PFSK-1 (cell line): ENCODE data around the gene NRAP.

Source experiments
- FOXP2 ChIP-seq: optimal IDR thresholded peaks from 2 replicates; pipeline ENCODE3; 2011; ENCODE audit warnings: borderline replicate concordance, control low read depth, inconsistent platforms; ENCODE audit not compliant: insufficient read depth; ENCODE audit errors: extremely low read length, extremely low read depth
- POLR2AphosphoS5 ChIP-seq: IDR thresholded peaks from 2 replicates; pipeline ENCODE4 v1.6.1; 2012; ENCODE audit warnings: low read depth, mild to moderate bottlenecking, control low read depth, low read length, moderate library complexity
- REST ChIP-seq, 2 experiments: IDR thresholded peaks; 2 replicates each; pipeline versions ENCODE4 v1.6.1 to v1.8.0; 2011 to 2012; ENCODE audit warnings: low read depth in 2 of 2, low read length in 2 of 2, control low read depth in 1 of 2, inconsistent platforms in 1 of 2, mild to moderate bottlenecking in 1 of 2, moderate library complexity in 1 of 2; ENCODE audit not compliant: insufficient read depth in 1 of 2
- SIN3A ChIP-seq: IDR thresholded peaks from 2 replicates; pipeline ENCODE4 v1.6.1; 2012; ENCODE audit warnings: mild to moderate bottlenecking, low read length, moderate library complexity, borderline replicate concordance; ENCODE audit not compliant: insufficient read depth
- TAF1 ChIP-seq: IDR thresholded peaks from 2 replicates; pipeline ENCODE4 v1.6.1; 2012; ENCODE audit warnings: low read length, control low read depth, borderline replicate concordance; ENCODE audit not compliant: insufficient read depth

Gene NRAP

GRCh38 chr10:113562069-113562468 lies 101.8 kb downstream of the NRAP start:
- no peak for TF ChIP-seq POLR2AphosphoS5
- TF ChIP-seq FOXP2 = no peak
- no peak for TF ChIP-seq TAF1
- no peak for TF ChIP-seq REST (IDR thresholded peaks at IDR 0.05; ENCODE audit: insufficient read depth in 1 of 2, low read depth in 2 of 2, low read length in 2 of 2)
- no peak for TF ChIP-seq SIN3A

GRCh38 chr10:113561214-113561613 lies 102.6 kb downstream of the NRAP start:
- TF ChIP-seq REST (IDR thresholded peaks at IDR 0.05; ENCODE audit: insufficient read depth in 1 of 2, low read depth in 2 of 2, low read length in 2 of 2) = no peak
- no peak for TF ChIP-seq TAF1
- TF ChIP-seq FOXP2 = no peak
- TF ChIP-seq POLR2AphosphoS5 = no peak
- no peak for TF ChIP-seq SIN3A

- TF ChIP-seq SIN3A = no peak
- no peak for TF ChIP-seq POLR2AphosphoS5
- TF ChIP-seq FOXP2 = no peak
- no peak for TF ChIP-seq REST (IDR thresholded peaks at IDR 0.05; ENCODE audit: insufficient read depth in 1 of 2, low read depth in 2 of 2, low read length in 2 of 2)
- TF ChIP-seq TAF1 = no peak
Observed at GRCh38 chr10:113560071-113560470, 103.8 kb downstream of the NRAP start.

- no peak for TF ChIP-seq TAF1
- TF ChIP-seq FOXP2 = no peak
- TF ChIP-seq SIN3A = no peak
- no peak for TF ChIP-seq REST (IDR thresholded peaks at IDR 0.05; ENCODE audit: insufficient read depth in 1 of 2, low read depth in 2 of 2, low read length in 2 of 2)
- TF ChIP-seq POLR2AphosphoS5 = no peak
Observed at GRCh38 chr10:113557903-113558321, 105.9 kb downstream of the NRAP start.

GRCh38 chr10:113557424-113557862 lies 106.4 kb downstream of the NRAP start:
- TF ChIP-seq REST (IDR thresholded peaks at IDR 0.05; ENCODE audit: insufficient read depth in 1 of 2, low read depth in 2 of 2, low read length in 2 of 2) (no peak), SIN3A (no peak), FOXP2 (no peak), TAF1 (no peak), POLR2AphosphoS5 (no peak)
